GM19193 (cell line): ENCODE data around the gene PDSS2.

Experiments used
- POLR2A ChIP-seq: IDR thresholded peaks from 4 replicates; pipeline ENCODE4 v1.6.1; 2011; ENCODE audit not compliant: insufficient read depth, insufficient read length; ENCODE audit errors: extremely low read depth

The PDSS2 gene

GRCh38 chr6:107180099-107180498 is 279.3 kb downstream of the PDSS2 start:
- no peak for TF ChIP-seq POLR2A

- no peak for TF ChIP-seq POLR2A
These were observed 280.4 kb downstream of the PDSS2 start for GRCh38 chr6:107179004-107179403.

- TF ChIP-seq POLR2A, result no peak
These were observed 285.6 kb downstream of the PDSS2 start for GRCh38 chr6:107173779-107174178.

- TF ChIP-seq POLR2A, result no peak
These were observed 287.9 kb downstream of the PDSS2 start for GRCh38 chr6:107171513-107171912.

- no peak for TF ChIP-seq POLR2A
These were observed 297.8 kb downstream of the PDSS2 start for GRCh38 chr6:107161521-107161920.

- TF ChIP-seq POLR2A, result no peak
These were observed 302.7 kb downstream of the PDSS2 start for GRCh38 chr6:107156617-107157016.

- TF ChIP-seq POLR2A, result no peak
These were observed 304.6 kb downstream of the PDSS2 start for GRCh38 chr6:107154801-107155160.

- no peak for TF ChIP-seq POLR2A
These were observed 305.1 kb downstream of the PDSS2 start for GRCh38 chr6:107154131-107154800.

GRCh38 chr6:107152638-107153430 is 306.5 kb downstream of the PDSS2 start:
- no peak for TF ChIP-seq POLR2A

GRCh38 chr6:107144666-107145065 is 314.7 kb downstream of the PDSS2 start:
- TF ChIP-seq POLR2A, result no peak

GRCh38 chr6:107144014-107144413 is 315.4 kb downstream of the PDSS2 start:
- no peak for TF ChIP-seq POLR2A

GRCh38 chr6:107140581-107140980 is 318.8 kb downstream of the PDSS2 start:
- TF ChIP-seq POLR2A, result no peak

GRCh38 chr6:107132330-107132954 is 326.9 kb downstream of the PDSS2 start:
- TF ChIP-seq POLR2A, result no peak

- TF ChIP-seq POLR2A, result no peak
These were observed 329.9 kb downstream of the PDSS2 start for GRCh38 chr6:107129370-107129925.

GRCh38 chr6:107128577-107128976 is 330.8 kb downstream of the PDSS2 start:
- no peak for TF ChIP-seq POLR2A

- no peak for TF ChIP-seq POLR2A
These were observed 331.2 kb downstream of the PDSS2 start for GRCh38 chr6:107128175-107128574.

GRCh38 chr6:107125771-107126170 is 333.6 kb downstream of the PDSS2 start:
- no peak for TF ChIP-seq POLR2A

- TF ChIP-seq POLR2A, result no peak
These were observed 334.4 kb downstream of the PDSS2 start for GRCh38 chr6:107124934-107125348.
